Endodermal cell (in vitro differentiated cells): ENCODE results near the gene ANKRD22. TPM values are rescaled to one million over a fixed set of nuclear protein-coding genes. Genes with fewer than 3 reads are reported as not detected.
A peak's percentile ranks its signal among the peaks of the same experiment; 100 is the strongest.

ENCODE experiments used
- DNase-seq: peaks from one replicate; pipeline ENCODE4 v3.0.0-alpha.2; 2017
- H3K27ac ChIP-seq: 2 replicates; pipeline ENCODE4 v1.5.1; 2013; ENCODE audit warnings: mild to moderate bottlenecking, low read depth, low read length, moderate library complexity
- H3K27me3 ChIP-seq: 2 replicates; pipeline ENCODE4 v1.6.1; 2013; ENCODE audit warnings: mild to moderate bottlenecking, low read length, moderate library complexity; ENCODE audit not compliant: insufficient read depth, control insufficient read depth, poor library complexity, severe bottlenecking
- H3K36me3 ChIP-seq: 2 replicates; pipeline ENCODE4 v1.7.0; 2013; ENCODE audit warnings: mild to moderate bottlenecking, low read length, moderate library complexity; ENCODE audit not compliant: control insufficient read depth, insufficient read depth
- H3K4me1 ChIP-seq: one replicate; pipeline ENCODE4 v1.7.0; 2013; ENCODE audit warnings: low read length; ENCODE audit not compliant: control insufficient read depth, insufficient read depth
- H3K4me3 ChIP-seq: 2 replicates; pipeline ENCODE4 v1.5.1; 2013; ENCODE audit warnings: mild to moderate bottlenecking, low read length, moderate library complexity
- H3K9ac ChIP-seq: 2 replicates; pipeline ENCODE4 v1.6.1; 2013; ENCODE audit warnings: mild to moderate bottlenecking, low read length, moderate library complexity; ENCODE audit not compliant: poor library complexity, severe bottlenecking; ENCODE audit errors: extremely low read depth
- H3K9me3 ChIP-seq: 2 replicates; pipeline ENCODE4 v1.6.1; 2013; ENCODE audit warnings: mild to moderate bottlenecking, low read length, moderate library complexity; ENCODE audit not compliant: control insufficient read depth
- H3K27ac Mint-ChIP-seq: 2 replicates; pipeline ENCODE4 v1.8.0; 2020; ENCODE audit warnings: mixed read lengths
- H3K27me3 Mint-ChIP-seq: 2 replicates; pipeline ENCODE4 v1.8.0; 2021; ENCODE audit warnings: mild to moderate bottlenecking, mixed read lengths; ENCODE audit not compliant: insufficient read depth
- H3K36me3 Mint-ChIP-seq: 2 replicates; pipeline ENCODE4 v1.8.0; 2020; ENCODE audit warnings: low read depth, mixed read lengths
- H3K4me1 Mint-ChIP-seq: 2 replicates; pipeline ENCODE4 v1.8.0; 2020; ENCODE audit warnings: mixed read lengths
- H3K4me3 Mint-ChIP-seq: 2 replicates; pipeline ENCODE4 v1.8.0; 2020; ENCODE audit warnings: mild to moderate bottlenecking, moderate library complexity, mixed read lengths
- H3K9me3 Mint-ChIP-seq: 2 replicates; pipeline ENCODE4 v1.8.0; 2020; ENCODE audit warnings: mild to moderate bottlenecking, mixed read lengths
- WGBS, 2 experiments: methylation state at CpG; one replicate each; pipeline versions ENCODE4 v1.1.5 to v1.1.7; 2013; ENCODE audit warnings: missing lambda C conversion rate in 2 of 2, mixed read lengths in 1 of 2; ENCODE audit not compliant: insufficient coverage in 1 of 2, insufficient read length in 1 of 2; 5-methylcytosine and 5-hydroxymethylcytosine counted together
- total RNA-seq, 2 donors: library from RNA; stranded (reverse); fragmentation: NEBNext Ultra II Directional in 1 of 2; extraction: Animal tissue kit (Norgen Biotek cat#: 25700) in 1 of 2; gene quantifications; 2 replicates in 1 of 2; 3 replicates in 1 of 2; pipeline ENCODE4 v1.2.1, GENCODE V29; 2021
- TF ChIP-seq, protein P1 (sequence below): fragments of 200-600 bp; sonication (generic); conservative IDR thresholded peaks from 2 replicates; pipeline ENCODE4 v1.5.0; 2021; ENCODE audit warnings: antibody characterized with exemption, mild to moderate bottlenecking

Gene ANKRD22
- total RNA-seq, 2 donors from 2014 or later, result not detected

DNA sequence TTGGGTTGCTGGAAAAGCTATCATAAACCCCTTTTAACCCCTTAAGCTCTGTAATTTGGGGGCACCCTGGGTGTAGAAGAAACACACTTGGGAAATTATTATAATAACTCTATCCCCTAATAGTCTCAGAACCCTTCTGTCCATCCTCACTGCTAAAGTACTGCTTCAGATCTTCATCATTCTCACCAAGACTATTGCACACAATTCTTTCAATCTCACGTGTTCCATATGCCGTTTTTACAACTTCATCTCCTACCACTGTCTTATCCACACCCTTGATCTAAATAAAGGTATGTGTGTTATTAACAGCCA lies 15.8 kb downstream of the ANKRD22 start:
- Histone ChIP-seq H3K9ac (no peak overlapping the region), H3K27ac (no peak overlapping the region), H3K27me3 (peaks cover 95% of the 10 kb centered on the region), H3K4me3 (no peak overlapping the region), H3K4me1 (no peaks in the 10 kb centered on the region), H3K9me3 (no peaks in the 10 kb centered on the region), H3K36me3 (no peaks in the 10 kb centered on the region)
- H3K27me3 Mint-ChIP-seq, result peaks cover 37% of the 10 kb centered on the region
- no peaks in the 10 kb centered on the region for H3K9me3 Mint-ChIP-seq
- no peaks in the 10 kb centered on the region for H3K36me3 Mint-ChIP-seq
- TF ChIP-seq, protein P1, sequence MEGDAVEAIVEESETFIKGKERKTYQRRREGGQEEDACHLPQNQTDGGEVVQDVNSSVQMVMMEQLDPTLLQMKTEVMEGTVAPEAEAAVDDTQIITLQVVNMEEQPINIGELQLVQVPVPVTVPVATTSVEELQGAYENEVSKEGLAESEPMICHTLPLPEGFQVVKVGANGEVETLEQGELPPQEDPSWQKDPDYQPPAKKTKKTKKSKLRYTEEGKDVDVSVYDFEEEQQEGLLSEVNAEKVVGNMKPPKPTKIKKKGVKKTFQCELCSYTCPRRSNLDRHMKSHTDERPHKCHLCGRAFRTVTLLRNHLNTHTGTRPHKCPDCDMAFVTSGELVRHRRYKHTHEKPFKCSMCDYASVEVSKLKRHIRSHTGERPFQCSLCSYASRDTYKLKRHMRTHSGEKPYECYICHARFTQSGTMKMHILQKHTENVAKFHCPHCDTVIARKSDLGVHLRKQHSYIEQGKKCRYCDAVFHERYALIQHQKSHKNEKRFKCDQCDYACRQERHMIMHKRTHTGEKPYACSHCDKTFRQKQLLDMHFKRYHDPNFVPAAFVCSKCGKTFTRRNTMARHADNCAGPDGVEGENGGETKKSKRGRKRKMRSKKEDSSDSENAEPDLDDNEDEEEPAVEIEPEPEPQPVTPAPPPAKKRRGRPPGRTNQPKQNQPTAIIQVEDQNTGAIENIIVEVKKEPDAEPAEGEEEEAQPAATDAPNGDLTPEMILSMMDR, result no peak
- 20 to 48% methylated on average over 1 to 2 of the region's 2 CpGs for WGBS, 2 experiments
- DNase-seq, result no peak
- peaks cover 12% of the 10 kb centered on the region for H3K4me1 Mint-ChIP-seq
- no peak overlapping the region for H3K27ac Mint-ChIP-seq
- no peak overlapping the region for H3K4me3 Mint-ChIP-seq

DNA sequence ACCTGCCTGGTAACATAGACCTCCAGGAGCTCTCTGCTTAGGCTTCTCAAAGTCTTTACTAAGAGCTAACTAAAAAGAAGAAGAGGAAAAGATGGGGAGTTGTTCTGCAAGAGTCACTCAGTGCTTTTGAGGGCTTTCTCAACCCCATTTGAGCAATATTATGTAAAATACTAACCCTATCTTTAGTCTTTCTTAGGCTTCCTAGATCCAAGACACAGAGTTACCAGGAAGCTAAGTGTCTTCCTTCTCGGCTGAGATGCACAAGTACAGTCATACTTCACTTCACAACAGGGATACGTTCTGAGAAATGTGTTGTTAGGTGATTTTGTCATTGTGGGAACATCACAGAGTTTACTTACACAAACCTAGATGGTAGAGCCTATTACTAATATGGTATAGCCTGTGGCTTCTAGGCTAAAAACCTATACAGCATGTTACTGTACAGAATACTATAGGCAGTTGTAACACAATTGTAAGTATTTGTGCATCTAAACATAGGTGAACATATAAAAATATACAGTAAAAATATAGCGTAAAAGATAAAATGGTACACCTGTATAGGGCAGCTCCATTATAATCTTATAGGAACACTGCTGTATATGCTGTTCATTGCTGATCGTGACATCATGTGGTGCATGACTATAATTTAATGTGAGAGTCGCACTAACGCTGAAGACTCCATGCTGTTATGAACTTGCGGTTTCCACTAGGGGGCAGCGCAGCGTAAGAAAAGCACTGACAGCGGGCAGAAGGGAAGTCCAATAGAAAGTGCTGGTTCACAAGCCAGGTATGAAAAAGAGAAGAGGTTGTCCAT lies 16.3 kb downstream of the ANKRD22 start:
- 4 to 24% methylated on average over 3 to 10 of the region's 10 CpGs for WGBS, 2 experiments
- DNase-seq, result peak; percentile 91
- H3K36me3 ChIP-seq, result no peaks in the 10 kb centered on the region
- no peak overlapping the region for H3K9ac ChIP-seq
- TF ChIP-seq, protein P1, result peak; percentile 95
- H3K4me3 ChIP-seq, result no peak overlapping the region
- Mint-ChIP-seq H3K36me3 (no peaks in the 10 kb centered on the region), H3K4me3 (no peak overlapping the region), H3K9me3 (no peaks in the 10 kb centered on the region), H3K4me1 (peaks cover 12% of the 10 kb centered on the region), H3K27ac (no peak overlapping the region), H3K27me3 (peaks cover 37% of the 10 kb centered on the region)
- H3K4me1 ChIP-seq, result no peaks in the 10 kb centered on the region
- H3K27me3 ChIP-seq, result peaks cover 95% of the 10 kb centered on the region
- no peak overlapping the region for H3K27ac ChIP-seq
- no peaks in the 10 kb centered on the region for H3K9me3 ChIP-seq

- Histone ChIP-seq H3K4me3 (no peak overlapping the region), H3K36me3 (no peaks in the 10 kb centered on the region), H3K9me3 (no peaks in the 10 kb centered on the region), H3K27ac (no peak overlapping the region), H3K9ac (no peak overlapping the region), H3K27me3 (peaks cover 95% of the 10 kb centered on the region), H3K4me1 (no peaks in the 10 kb centered on the region)
- DNase-seq, result no peak
- Mint-ChIP-seq H3K27me3 (peaks cover 47% of the 10 kb centered on the region), H3K36me3 (no peaks in the 10 kb centered on the region), H3K9me3 (no peaks in the 10 kb centered on the region), H3K27ac (no peak overlapping the region), H3K4me1 (peaks cover 12% of the 10 kb centered on the region), H3K4me3 (no peak overlapping the region)
- 78 to 89% methylated on average over 1 to 2 of the region's 2 CpGs for WGBS, 2 experiments
- TF ChIP-seq, protein P1, result no peak
These were observed 17.9 kb downstream of the ANKRD22 start for GRCh38 chr10:88833723-88834122.
